GM12801 (cell line): Measurements from ENCODE around the gene SMIM7.

Source experiments
- TF ChIP-seq, protein P1 (sequence below): IDR thresholded peaks from one replicate; pipeline ENCODE4 v1.5.1; 2011; ENCODE audit warnings: control low read depth; ENCODE audit not compliant: insufficient read length; ENCODE audit errors: extremely low read depth

The SMIM7 gene

DNA sequence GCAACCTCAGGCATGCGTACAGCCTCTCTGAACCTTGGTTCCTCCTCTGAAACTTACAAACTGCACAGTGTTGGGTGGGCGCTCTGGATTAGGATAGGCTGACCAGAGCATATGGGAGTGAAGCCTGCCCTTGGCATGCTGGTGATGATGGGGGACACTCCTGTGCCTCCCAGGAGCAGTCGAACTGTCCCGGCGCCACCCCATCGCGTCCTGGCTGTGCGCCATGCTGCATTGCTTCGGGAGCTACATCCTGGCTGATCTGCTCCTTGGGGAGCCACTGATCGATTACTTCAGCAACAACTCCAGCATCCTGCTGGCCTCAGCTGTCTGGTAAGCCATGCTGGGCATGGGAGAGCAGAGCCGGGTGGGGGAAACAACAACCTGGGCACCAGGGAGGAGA is 19.9 kb upstream of the SMIM7 start:
- TF ChIP-seq, protein P1, sequence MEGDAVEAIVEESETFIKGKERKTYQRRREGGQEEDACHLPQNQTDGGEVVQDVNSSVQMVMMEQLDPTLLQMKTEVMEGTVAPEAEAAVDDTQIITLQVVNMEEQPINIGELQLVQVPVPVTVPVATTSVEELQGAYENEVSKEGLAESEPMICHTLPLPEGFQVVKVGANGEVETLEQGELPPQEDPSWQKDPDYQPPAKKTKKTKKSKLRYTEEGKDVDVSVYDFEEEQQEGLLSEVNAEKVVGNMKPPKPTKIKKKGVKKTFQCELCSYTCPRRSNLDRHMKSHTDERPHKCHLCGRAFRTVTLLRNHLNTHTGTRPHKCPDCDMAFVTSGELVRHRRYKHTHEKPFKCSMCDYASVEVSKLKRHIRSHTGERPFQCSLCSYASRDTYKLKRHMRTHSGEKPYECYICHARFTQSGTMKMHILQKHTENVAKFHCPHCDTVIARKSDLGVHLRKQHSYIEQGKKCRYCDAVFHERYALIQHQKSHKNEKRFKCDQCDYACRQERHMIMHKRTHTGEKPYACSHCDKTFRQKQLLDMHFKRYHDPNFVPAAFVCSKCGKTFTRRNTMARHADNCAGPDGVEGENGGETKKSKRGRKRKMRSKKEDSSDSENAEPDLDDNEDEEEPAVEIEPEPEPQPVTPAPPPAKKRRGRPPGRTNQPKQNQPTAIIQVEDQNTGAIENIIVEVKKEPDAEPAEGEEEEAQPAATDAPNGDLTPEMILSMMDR: no peak

DNA sequence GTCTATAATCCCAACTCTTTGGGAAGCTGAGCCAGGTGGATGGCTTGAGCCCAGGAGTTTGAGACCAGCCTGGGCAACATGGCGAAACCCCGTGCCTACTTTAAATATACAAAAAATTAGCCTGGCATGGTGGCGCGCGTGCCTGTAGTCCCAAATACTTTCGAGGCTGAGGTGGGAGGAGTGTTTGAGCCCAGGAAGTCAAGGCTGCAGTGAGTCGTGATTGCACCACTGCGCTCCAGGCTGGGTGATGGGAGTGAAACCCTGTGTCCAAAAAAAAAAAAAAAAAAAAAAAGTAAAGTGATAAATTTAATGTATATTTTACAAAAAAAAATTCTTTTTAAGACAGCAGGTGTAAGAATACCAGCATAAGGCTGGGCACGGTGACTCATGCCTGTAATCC is 18.6 kb upstream of the SMIM7 start:
- TF ChIP-seq, protein P1: no peak

DNA sequence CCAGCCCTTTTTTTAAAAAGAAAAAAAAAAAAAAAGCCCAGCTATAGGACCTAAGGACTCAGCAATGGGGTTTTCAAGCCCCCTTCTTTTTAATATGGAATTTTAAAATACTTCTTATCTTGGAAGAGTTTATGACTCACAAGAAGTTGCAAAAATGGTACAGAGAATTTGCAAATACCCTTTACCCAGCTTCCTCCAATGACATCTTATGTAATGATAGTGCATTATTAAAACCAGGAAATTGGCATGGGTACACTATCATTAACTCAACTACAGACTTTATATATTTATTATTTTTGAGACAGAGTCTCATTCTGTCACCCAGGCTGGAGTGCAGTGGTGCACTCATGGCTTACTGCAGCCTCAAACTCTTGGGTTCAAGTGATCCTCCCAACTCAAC is 17.1 kb upstream of the SMIM7 start:
- TF ChIP-seq, protein P1: no peak

DNA sequence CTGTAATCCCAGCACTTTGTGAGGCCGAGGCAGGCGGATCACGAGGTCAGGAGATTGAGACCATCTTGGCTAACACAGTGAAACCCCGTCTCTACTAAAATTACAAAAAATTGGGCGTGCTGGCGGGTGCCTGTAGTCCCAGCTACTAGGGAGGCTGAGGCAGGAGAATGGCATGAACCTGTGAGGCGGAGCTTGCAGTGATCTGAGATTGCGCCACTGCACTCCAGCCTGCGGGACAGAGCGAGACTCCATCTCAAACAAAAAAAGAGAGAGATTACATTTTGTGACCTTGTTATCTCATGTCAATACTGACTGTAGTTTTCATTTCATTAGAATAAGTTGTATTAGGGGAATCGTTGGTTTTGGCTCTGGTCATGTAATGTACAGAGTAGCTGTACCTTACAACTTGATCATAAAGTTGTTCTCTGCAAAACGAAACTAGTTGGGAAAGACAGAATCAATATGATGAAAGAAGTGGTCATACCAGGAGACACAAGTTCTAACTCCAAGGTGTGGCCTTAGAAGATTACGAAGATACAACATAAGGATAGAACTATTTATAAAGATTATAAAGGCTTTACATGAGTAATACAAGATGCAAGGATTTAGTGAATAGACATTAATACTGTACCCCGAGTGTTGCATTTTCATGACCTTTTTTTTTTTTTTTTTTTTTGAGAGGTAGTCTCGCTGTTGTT is 16.3 kb upstream of the SMIM7 start:
- TF ChIP-seq, protein P1: no peak

DNA sequence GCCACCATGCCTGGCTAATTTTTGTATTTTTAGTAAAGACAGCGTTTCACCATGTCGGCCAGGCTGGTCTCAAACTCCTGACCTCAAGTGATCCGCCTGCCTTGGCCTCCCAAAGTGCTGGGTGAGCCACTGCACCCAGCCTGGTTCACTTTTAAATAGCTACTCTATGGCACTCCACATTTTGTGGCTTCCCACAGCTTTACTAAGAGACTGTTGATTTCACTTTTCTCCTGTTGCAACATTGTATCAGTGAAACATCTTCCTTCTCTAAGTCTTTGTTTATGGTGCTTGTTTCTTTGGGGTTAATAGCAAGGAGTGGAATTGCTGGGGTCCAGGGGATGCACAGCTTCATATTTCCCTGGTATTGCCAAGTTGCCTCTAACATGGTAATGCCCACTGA is 13.3 kb upstream of the SMIM7 start:
- TF ChIP-seq, protein P1: no peak

DNA sequence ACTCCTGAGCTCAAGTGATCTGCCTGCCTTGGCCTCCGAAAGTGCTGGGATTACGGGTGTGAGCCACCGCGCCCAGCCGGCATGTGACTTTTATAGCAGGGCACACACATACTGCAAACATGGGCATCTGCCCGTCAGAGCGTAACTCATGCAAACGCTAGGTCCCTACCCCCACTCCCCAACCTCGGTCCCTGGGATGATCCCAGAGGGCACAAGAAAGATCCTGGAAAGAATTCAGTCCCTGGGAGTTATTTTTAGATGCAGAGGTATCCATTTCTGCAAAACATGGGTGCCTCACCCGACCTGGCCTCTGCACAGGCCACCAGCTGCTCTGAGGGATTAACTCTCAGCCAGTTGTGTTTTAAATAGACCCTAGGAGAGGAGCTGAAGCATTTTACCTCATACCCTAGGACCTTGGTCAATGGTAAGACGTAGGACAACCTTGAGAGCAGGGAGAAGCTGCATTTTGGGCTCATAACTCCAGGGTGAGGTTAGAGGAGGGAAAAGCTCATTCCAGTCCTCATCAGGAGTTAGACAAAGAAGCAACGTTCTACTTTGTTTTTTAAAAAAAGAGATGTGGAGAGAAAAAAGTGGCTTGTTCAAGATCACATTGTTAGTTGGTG is 11.8 kb upstream of the SMIM7 start:
- TF ChIP-seq, protein P1: no peak

DNA sequence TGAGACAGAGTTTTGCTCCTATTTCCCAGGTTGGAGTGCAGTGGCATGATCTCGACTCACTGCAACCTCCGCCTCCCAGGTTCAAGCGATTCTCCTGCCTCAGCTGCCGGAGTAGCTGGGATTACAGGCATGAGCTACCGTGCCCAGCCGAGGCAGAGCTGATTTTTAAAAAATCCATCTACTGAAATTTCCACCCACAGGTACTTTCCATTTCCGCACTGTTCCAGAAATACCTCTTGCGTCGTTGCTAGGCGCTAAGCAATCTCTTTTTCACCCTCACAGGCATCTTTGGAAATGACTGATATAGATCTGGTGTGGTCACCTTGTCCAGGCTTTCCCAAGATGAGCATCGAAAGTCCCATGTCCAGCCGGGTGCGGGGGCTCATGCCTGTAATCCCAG is 10.3 kb upstream of the SMIM7 start:
- TF ChIP-seq, protein P1: no peak
